VCaP (cell line): ENCODE measurements around the gene CALHM3.

Source experiments
- H3K27ac ChIP-seq: fragments of 450-650 bp; 2 replicates; pipeline ENCODE4 v1.5.1; 2017
- TF ChIP-seq, protein P1 (sequence below): fragments of 450-650 bp; conservative IDR thresholded peaks from 2 replicates; pipeline ENCODE4 v1.5.1; 2017; ENCODE audit warnings: mild to moderate bottlenecking, moderate library complexity

The CALHM3 gene

DNA sequence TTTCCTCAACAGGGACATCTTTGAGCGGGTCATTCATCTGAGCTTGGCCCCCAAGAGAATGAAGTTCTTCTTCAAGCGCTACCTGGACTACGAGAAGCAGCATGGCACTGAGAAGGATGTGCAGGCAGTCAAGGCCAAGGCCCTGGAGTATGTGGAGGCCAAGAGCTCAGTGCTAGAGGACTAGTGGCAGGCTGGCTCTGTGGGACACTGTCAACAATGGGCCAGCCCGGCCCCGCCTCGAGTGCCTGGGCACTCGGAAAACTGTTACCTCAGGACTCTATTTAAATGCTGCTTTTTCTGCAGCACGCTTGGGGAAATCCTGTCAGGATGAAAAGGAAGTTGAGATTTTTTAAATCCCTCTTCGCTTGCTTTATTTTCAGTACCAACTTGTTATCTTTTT lies 33.7 kb downstream of the CALHM3 start:
- H3K27ac ChIP-seq: no peak overlapping the region
- TF ChIP-seq, protein P1, sequence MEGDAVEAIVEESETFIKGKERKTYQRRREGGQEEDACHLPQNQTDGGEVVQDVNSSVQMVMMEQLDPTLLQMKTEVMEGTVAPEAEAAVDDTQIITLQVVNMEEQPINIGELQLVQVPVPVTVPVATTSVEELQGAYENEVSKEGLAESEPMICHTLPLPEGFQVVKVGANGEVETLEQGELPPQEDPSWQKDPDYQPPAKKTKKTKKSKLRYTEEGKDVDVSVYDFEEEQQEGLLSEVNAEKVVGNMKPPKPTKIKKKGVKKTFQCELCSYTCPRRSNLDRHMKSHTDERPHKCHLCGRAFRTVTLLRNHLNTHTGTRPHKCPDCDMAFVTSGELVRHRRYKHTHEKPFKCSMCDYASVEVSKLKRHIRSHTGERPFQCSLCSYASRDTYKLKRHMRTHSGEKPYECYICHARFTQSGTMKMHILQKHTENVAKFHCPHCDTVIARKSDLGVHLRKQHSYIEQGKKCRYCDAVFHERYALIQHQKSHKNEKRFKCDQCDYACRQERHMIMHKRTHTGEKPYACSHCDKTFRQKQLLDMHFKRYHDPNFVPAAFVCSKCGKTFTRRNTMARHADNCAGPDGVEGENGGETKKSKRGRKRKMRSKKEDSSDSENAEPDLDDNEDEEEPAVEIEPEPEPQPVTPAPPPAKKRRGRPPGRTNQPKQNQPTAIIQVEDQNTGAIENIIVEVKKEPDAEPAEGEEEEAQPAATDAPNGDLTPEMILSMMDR: no peak

GRCh38 chr10:103444478-103444877 lies 34.6 kb downstream of the CALHM3 start:
- no peak overlapping the region for H3K27ac ChIP-seq
- TF ChIP-seq, protein P1: no peak

GRCh38 chr10:103443475-103444185 lies 35.4 kb downstream of the CALHM3 start:
- H3K27ac ChIP-seq: no peak overlapping the region
- TF ChIP-seq, protein P1: no peak

DNA sequence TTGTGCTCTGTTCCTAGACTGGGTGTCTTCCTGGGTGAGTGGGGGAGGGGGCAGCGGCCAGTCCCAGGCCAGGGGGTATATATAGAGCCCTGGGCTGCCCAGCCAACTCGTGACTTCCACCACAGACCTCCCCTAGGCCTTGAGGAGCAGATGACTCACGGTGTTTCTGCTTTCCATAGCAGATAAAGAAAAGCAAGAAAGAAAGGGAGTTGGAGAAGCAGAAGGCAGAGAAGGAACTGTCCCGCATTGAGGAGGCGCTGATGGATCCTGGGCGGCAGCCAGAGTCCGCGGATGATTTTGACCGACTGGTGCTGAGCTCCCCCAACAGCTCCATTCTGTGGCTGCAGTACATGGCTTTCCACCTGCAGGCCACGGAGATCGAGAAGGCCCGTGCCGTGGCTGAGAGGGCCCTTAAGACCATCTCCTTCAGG lies 37.0 kb downstream of the CALHM3 start:
- TF ChIP-seq, protein P1: no peak
- H3K27ac ChIP-seq: no peak overlapping the region

GRCh38 chr10:103441611-103442010 lies 37.4 kb downstream of the CALHM3 start:
- TF ChIP-seq, protein P1: no peak
- no peak overlapping the region for H3K27ac ChIP-seq

DNA sequence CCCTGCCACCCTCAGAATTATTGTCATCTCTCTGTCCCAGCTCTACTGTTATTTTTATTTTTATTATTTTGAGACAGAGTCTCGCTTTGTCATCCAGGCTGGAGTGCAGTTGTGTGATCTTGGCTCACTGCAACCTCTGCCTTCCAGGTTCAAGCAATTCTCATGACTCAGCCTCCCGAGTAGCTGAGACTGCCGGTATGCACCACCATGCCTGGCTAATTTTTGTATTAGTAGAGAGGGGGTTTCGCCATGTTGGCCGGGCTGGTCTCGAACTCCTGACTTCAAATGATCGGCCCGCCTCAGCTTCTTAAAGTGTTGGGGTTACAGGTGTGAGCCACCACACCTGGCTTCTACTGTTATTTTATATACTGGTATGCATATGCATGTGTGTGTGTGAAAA lies 37.8 kb downstream of the CALHM3 start:
- H3K27ac ChIP-seq: no peak overlapping the region
- TF ChIP-seq, protein P1: no peak

DNA sequence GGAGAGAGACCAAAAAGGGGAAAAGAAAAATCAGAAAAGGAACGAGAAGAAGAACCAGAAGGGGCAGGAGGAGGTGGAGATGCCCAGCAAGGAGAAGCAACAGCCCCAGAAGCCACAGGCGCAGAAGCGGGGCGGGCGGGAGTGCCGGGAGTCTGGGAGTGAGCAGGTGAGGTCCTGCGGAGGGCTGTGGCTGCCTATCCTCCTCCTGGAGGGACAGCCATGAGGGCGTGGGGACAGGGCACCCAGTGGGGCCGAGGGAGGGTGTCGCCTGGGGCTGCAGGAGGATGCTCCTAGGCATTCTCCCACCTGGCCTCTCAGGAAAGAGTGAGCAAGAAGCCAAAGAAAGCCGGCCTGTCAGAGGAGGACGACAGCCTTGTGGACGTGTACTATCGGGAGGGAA lies 38.6 kb downstream of the CALHM3 start:
- no peak overlapping the region for H3K27ac ChIP-seq
- TF ChIP-seq, protein P1: no peak
